ENCODE data around the gene CCDC86. TPM values are rescaled to one million over a fixed set of nuclear protein-coding genes. Genes with fewer than 3 reads are reported as not detected.

The CCDC86 gene
- total and polyA plus RNA-seq, 9 of the 15 experiments (the other 6 are each of a cell fraction or from before 2014, with no cell fraction given), result 4.6 to 102 (median 25.2) TPM

DNA sequence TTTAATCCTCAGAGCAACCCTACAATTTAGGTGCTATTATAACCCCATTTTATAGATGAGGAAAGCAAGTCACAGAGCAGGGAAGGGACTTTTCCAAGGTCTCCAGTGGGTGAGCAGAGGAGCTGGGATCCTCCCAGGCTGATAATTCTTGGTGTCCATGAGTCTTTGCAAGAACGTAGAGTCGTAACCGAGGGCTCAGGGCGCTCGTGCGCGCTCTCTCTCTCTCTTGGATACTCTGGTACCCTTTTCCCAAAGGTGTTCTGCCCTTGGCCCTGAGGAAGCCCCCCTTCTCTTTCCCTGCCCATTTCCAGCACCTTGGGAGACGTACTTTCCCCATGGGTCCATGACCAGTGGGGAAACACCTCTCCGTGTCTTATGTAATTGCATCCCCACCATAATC is 20.3 kb downstream of the CCDC86 start:
- Histone ChIP-seq H3K9me1 (ENCODE audit: control insufficient read depth, insufficient read depth, low read length) (no peaks in the 10 kb centered on the region), H4K20me1 (replicated peaks; ENCODE audit: control insufficient read depth, insufficient read depth, low read length) (no peaks in the 10 kb centered on the region), H2AFZ (ENCODE audit: low read depth, low read length) (no peak overlapping the region), H3K4me2 (ENCODE audit: insufficient read depth, low read length) (no peak overlapping the region), H3K27ac (ENCODE audit: extremely low read depth, low read depth, low read length) (no peak overlapping the region), H3K9ac (ENCODE audit: insufficient read depth in 1 of 2, low read depth in 2 of 2, low read length in 2 of 2) (no peak overlapping the region), H3K4me1 (replicated peaks in 1 of 2; ENCODE audit: control insufficient read depth in 2 of 2, insufficient read depth in 2 of 2, low read length in 2 of 2) (peaks cover 26 to 36% of the 10 kb centered on the region in 2 experiments), H3K79me2 (ENCODE audit: control insufficient read depth, insufficient read depth, low read length) (no peaks in the 10 kb centered on the region), H3K4me3 (no peak overlapping the region), H3K9me3 (replicated peaks; ENCODE audit: control insufficient read depth, insufficient read depth, low read depth, low read length) (no peaks in the 10 kb centered on the region), H3K36me3 (ENCODE audit: control insufficient read depth, insufficient read depth, low read length) (no peaks in the 10 kb centered on the region), H3K27me3 (ENCODE audit: control insufficient read depth in 2 of 2, insufficient read depth in 2 of 2, low read length in 2 of 2) (no peaks in the 10 kb centered on the region)
- DNase-seq (ENCODE audit: extremely low read depth in 1 of 4, low spot score in 3 of 4) (no peak), FAIRE-seq (no peak), ATAC-seq (no peak)
- POLR2A ChIA-PET, result interaction anchor here (0.5 kb wide), 1 partner anchor 251 kb away, joined by 3 read pairs; no protein-coding TSS in a partner anchor
- intact Hi-C loops (cut with micrococcal nuclease), result no loop called here
- CTCF ChIA-PET (ENCODE audit: low intra/inter-chr PET ratio), result no interaction called here
- 92% methylated on average over 9 of the region's 9 CpGs for WGBS (ENCODE audit: insufficient coverage, low coverage, missing lambda C conversion rate)
- no TSS peak for BruUV-seq (replicated peaks)
- in situ Hi-C loops (cut with MboI), result no loop called here
- no peak for TF ChIP-seq NFE2 (IDR thresholded peaks at IDR 0.05; ENCODE audit: low read depth)
- no peak for TF ChIP-seq ZNF253 (CRISPR knock-in tag; conservative IDR thresholded peaks at IDR 0.05)
- TF ChIP-seq, protein P1, sequence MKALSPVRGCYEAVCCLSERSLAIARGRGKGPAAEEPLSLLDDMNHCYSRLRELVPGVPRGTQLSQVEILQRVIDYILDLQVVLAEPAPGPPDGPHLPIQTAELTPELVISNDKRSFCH (CRISPR knock-in tag; IDR thresholded peaks at IDR 0.05), result no peak
- TF ChIP-seq, protein P1 (tag; IDR thresholded peaks at IDR 0.05), result no peak
- no peak for TF ChIP-seq TBP (optimal IDR thresholded peaks at IDR 0.05; ENCODE audit: low read depth, low read length)
- TF ChIP-seq ZNF780A (CRISPR knock-in tag; IDR thresholded peaks at IDR 0.05), result no peak
- TF ChIP-seq KLF16 (IDR thresholded peaks at IDR 0.05), result no peak
- TF ChIP-seq CXXC5 (CRISPR knock-in tag; IDR thresholded peaks at IDR 0.05), result no peak
- TF ChIP-seq MECOM (CRISPR knock-in tag; IDR thresholded peaks at IDR 0.05), result no peak
- TF ChIP-seq, protein P2, sequence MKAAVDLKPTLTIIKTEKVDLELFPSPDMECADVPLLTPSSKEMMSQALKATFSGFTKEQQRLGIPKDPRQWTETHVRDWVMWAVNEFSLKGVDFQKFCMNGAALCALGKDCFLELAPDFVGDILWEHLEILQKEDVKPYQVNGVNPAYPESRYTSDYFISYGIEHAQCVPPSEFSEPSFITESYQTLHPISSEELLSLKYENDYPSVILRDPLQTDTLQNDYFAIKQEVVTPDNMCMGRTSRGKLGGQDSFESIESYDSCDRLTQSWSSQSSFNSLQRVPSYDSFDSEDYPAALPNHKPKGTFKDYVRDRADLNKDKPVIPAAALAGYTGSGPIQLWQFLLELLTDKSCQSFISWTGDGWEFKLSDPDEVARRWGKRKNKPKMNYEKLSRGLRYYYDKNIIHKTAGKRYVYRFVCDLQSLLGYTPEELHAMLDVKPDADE (conservative IDR thresholded peaks at IDR 0.05; ENCODE audit: control insufficient read depth, low read depth, low read length), result no peak
- TF ChIP-seq, protein P3, sequence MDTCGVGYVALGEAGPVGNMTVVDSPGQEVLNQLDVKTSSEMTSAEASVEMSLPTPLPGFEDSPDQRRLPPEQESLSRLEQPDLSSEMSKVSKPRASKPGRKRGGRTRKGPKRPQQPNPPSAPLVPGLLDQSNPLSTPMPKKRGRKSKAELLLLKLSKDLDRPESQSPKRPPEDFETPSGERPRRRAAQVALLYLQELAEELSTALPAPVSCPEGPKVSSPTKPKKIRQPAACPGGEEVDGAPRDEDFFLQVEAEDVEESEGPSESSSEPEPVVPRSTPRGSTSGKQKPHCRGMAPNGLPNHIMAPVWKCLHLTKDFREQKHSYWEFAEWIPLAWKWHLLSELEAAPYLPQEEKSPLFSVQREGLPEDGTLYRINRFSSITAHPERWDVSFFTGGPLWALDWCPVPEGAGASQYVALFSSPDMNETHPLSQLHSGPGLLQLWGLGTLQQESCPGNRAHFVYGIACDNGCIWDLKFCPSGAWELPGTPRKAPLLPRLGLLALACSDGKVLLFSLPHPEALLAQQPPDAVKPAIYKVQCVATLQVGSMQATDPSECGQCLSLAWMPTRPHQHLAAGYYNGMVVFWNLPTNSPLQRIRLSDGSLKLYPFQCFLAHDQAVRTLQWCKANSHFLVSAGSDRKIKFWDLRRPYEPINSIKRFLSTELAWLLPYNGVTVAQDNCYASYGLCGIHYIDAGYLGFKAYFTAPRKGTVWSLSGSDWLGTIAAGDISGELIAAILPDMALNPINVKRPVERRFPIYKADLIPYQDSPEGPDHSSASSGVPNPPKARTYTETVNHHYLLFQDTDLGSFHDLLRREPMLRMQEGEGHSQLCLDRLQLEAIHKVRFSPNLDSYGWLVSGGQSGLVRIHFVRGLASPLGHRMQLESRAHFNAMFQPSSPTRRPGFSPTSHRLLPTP (IDR thresholded peaks at IDR 0.05; ENCODE audit: borderline replicate concordance, extremely low read depth, insufficient read length), result no peak
- no peak for TF ChIP-seq LCOR (CRISPR knock-in tag; IDR thresholded peaks at IDR 0.05)
- no peak for TF ChIP-seq RFX1 (IDR thresholded peaks at IDR 0.05)
- TF ChIP-seq RBM15 (IDR thresholded peaks at IDR 0.05; ENCODE audit: insufficient read depth, low read length), result no peak
- TF ChIP-seq ZNF668 (CRISPR knock-in tag; IDR thresholded peaks at IDR 0.05), result no peak
- no peak for TF ChIP-seq CCAR2 (IDR thresholded peaks at IDR 0.05; ENCODE audit: low read depth, low read length)
- TF ChIP-seq, protein P4, sequence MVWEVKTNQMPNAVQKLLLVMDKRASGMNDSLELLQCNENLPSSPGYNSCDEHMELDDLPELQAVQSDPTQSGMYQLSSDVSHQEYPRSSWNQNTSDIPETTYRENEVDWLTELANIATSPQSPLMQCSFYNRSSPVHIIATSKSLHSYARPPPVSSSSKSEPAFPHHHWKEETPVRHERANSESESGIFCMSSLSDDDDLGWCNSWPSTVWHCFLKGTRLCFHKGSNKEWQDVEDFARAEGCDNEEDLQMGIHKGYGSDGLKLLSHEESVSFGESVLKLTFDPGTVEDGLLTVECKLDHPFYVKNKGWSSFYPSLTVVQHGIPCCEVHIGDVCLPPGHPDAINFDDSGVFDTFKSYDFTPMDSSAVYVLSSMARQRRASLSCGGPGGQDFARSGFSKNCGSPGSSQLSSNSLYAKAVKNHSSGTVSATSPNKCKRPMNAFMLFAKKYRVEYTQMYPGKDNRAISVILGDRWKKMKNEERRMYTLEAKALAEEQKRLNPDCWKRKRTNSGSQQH (CRISPR knock-in tag; IDR thresholded peaks at IDR 0.05), result no peak
- TF ChIP-seq XRCC4 (IDR thresholded peaks at IDR 0.05; ENCODE audit: extremely low read depth, insufficient read depth, insufficient read length), result no peak
